ENCODE measurements around the gene MAOA. TPM values are rescaled to one million over a fixed set of nuclear protein-coding genes. Genes with fewer than 3 reads are reported as not detected.

Gene MAOA
- polyA plus RNA-seq, 1 donor from 2014 or later = 1.3 TPM

- H3K9ac ChIP-seq (ENCODE audit: low read length) = peak overlapping the region; percentile 73
- H3K36me3 ChIP-seq (ENCODE audit: insufficient read depth, low read length) = no peaks in the 10 kb centered on the region
- H3K9me3 ChIP-seq (ENCODE audit: low read length) = no peaks in the 10 kb centered on the region
- no peaks in the 10 kb centered on the region for H3K9me2 ChIP-seq (ENCODE audit: insufficient read depth, low read length)
- no peaks in the 10 kb centered on the region for H3K27me3 ChIP-seq (ENCODE audit: insufficient read depth, low read depth, low read length)
- H3K79me2 ChIP-seq (replicated peaks; ENCODE audit: insufficient read depth, low read length) = no peaks in the 10 kb centered on the region
- H2AFZ ChIP-seq (ENCODE audit: low read depth, low read length) = no peak overlapping the region
- TF ChIP-seq EP300 (conservative IDR thresholded peaks at IDR 0.05; ENCODE audit: poor library complexity, severe bottlenecking) (no peak), TAF1 (IDR thresholded peaks at IDR 0.05; ENCODE audit: low read depth) (no peak), MXI1 (conservative IDR thresholded peaks at IDR 0.05; ENCODE audit: poor library complexity, severe bottlenecking) (peak; percentile 35), CTCF (IDR thresholded peaks at IDR 0.05; ENCODE audit: poor library complexity, severe bottlenecking) (peak; percentile 64), RAD21 (conservative IDR thresholded peaks at IDR 0.05) (peak; percentile 39), POLR2AphosphoS5 (IDR thresholded peaks at IDR 0.05) (peak; percentile 52), REST (IDR thresholded peaks at IDR 0.05; ENCODE audit: borderline replicate concordance) (peak; percentile 53), EZH2 (IDR thresholded peaks at IDR 0.05; ENCODE audit: borderline replicate concordance, insufficient read depth, low read length, poor library complexity, severe bottlenecking) (no peak), SMC3 (conservative IDR thresholded peaks at IDR 0.05; ENCODE audit: poor library complexity) (peak; percentile 35)
- no peaks in the 10 kb centered on the region for H3F3A ChIP-seq (ENCODE audit: insufficient read depth, low read length, poor library complexity, severe bottlenecking)
- peak overlapping the region; percentile 76 for H3K4me3 ChIP-seq (ENCODE audit: low read length)
- H4K20me1 ChIP-seq (ENCODE audit: insufficient read depth) = no peaks in the 10 kb centered on the region
- H3K4me2 ChIP-seq (ENCODE audit: low read length) = no peak overlapping the region
- peak overlapping the region; percentile 78 for H3K27ac ChIP-seq (ENCODE audit: low read length)
These were observed 1.5 kb upstream of the MAOA start for GRCh38 chrX:43654431-43655150.

GRCh38 chrX:43655151-43656004 lies 721 bp upstream of the MAOA start:
- Histone ChIP-seq H3K79me2 (replicated peaks; ENCODE audit: insufficient read depth, low read length) (no peaks in the 10 kb centered on the region), H3K27me3 (ENCODE audit: insufficient read depth, low read depth, low read length) (no peaks in the 10 kb centered on the region), H3K9me2 (ENCODE audit: insufficient read depth, low read length) (no peaks in the 10 kb centered on the region), H3K36me3 (ENCODE audit: insufficient read depth, low read length) (no peaks in the 10 kb centered on the region), H3K9me3 (ENCODE audit: low read length) (no peaks in the 10 kb centered on the region), H2AFZ (ENCODE audit: low read depth, low read length) (no peak overlapping the region), H3K4me3 (ENCODE audit: low read length) (peak overlapping the region; percentile 76), H3F3A (ENCODE audit: insufficient read depth, low read length, poor library complexity, severe bottlenecking) (no peaks in the 10 kb centered on the region), H3K4me2 (ENCODE audit: low read length) (no peak overlapping the region), H4K20me1 (ENCODE audit: insufficient read depth) (no peaks in the 10 kb centered on the region), H3K27ac (ENCODE audit: low read length) (peak overlapping the region; percentile 78), H3K9ac (ENCODE audit: low read length) (peak overlapping the region; percentile 73)
- TF ChIP-seq POLR2AphosphoS5 (IDR thresholded peaks at IDR 0.05) (no peak), EZH2 (IDR thresholded peaks at IDR 0.05; ENCODE audit: borderline replicate concordance, insufficient read depth, low read length, poor library complexity, severe bottlenecking) (no peak), MXI1 (conservative IDR thresholded peaks at IDR 0.05; ENCODE audit: poor library complexity, severe bottlenecking) (peak; percentile 4), CTCF (IDR thresholded peaks at IDR 0.05; ENCODE audit: poor library complexity, severe bottlenecking) (peak; percentile 40), SMC3 (conservative IDR thresholded peaks at IDR 0.05; ENCODE audit: poor library complexity) (peak; percentile 5)
